ENCODE measurements around the gene ADAMTS9.
"Not testable (repeated sequence)": the region's sequence is repeated elsewhere in the genome, so short reads cannot be mapped to it uniquely, and the experiment has no call there.

Gene ADAMTS9

DNA sequence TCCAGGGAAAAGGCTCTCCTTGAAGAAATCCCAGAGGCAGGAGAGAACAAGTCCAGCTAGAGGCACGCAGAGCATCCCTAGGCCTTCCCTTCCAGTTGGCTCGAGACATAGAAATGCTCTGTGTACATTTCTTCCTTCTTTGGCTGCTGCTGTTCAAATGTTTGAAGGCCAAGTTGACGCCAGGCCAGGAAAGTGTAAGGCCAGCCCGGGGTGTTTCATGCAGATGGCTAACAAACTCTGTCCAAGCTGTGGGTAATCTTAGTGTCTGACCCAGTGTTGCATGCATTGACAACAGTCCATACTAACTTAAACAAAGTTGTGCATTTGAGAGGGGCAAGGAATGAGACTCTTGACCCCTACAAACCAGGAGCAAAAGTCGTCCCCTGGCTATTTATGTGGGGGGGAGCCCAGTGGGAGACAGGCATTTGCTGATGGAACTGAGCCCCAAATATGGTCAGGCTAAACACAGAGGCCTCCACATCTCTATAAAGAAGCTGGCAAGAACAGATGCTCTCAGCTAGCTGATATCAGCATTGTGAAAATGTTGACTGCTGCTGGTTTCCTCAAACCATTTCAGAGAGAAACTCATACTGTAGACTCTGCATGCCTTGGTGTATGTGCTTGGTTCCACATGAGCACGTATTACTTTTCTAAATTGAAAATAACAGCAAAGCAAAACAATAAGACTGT is 139.5 kb downstream of the ADAMTS9 start:
- Histone ChIP-seq H3K36me3 (replicated peaks; ENCODE audit: low read depth, low read length) (no peaks in the 10 kb centered on the region), H3K79me2 (ENCODE audit: low read length) (no peaks in the 10 kb centered on the region), H3K27ac (ENCODE audit: low read length) (no peak overlapping the region), H3K4me3 (ENCODE audit: low read length) (no peak overlapping the region), H2AFZ (ENCODE audit: low read depth, low read length) (no peak overlapping the region), H3K4me2 (ENCODE audit: low read length) (no peak overlapping the region), H3K27me3 (ENCODE audit: low read depth, low read length) (peaks cover 16% of the 10 kb centered on the region; the same call in 1 of the 2 replicates), H3K9ac (ENCODE audit: low read length) (no peak overlapping the region), H4K20me1 (ENCODE audit: insufficient read depth, low read length) (no peaks in the 10 kb centered on the region), H3K4me1 (ENCODE audit: low read length) (no peaks in the 10 kb centered on the region), H3K9me3 (ENCODE audit: insufficient read depth, low read length) (no peaks in the 10 kb centered on the region)
- TF ChIP-seq EZH2phosphoT487 (IDR thresholded peaks at IDR 0.05; ENCODE audit: low read depth) = no peak
- TF ChIP-seq, protein P1, sequence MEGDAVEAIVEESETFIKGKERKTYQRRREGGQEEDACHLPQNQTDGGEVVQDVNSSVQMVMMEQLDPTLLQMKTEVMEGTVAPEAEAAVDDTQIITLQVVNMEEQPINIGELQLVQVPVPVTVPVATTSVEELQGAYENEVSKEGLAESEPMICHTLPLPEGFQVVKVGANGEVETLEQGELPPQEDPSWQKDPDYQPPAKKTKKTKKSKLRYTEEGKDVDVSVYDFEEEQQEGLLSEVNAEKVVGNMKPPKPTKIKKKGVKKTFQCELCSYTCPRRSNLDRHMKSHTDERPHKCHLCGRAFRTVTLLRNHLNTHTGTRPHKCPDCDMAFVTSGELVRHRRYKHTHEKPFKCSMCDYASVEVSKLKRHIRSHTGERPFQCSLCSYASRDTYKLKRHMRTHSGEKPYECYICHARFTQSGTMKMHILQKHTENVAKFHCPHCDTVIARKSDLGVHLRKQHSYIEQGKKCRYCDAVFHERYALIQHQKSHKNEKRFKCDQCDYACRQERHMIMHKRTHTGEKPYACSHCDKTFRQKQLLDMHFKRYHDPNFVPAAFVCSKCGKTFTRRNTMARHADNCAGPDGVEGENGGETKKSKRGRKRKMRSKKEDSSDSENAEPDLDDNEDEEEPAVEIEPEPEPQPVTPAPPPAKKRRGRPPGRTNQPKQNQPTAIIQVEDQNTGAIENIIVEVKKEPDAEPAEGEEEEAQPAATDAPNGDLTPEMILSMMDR (IDR thresholded peaks at IDR 0.05; ENCODE audit: low read depth, low read length) = no peak

DNA sequence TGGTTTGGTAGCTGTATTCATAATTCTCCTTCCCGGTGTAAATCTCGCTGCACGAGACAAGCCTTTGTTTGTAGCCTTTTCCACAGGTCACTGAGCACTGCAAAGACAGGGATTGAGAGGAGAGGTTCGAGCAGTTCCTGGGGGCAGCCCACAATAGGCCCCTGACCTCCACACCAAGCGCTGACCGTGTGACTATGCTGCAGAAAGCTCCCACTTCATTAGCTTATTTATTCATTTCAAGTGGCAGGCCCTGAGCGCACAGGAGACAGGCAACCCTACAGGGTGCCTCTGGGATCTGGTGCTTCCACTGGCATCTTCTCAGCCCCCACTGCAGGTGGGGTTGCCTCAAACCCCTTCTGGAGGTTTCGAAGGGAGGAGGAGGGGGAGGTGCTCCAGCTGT is 140.9 kb downstream of the ADAMTS9 start:
- H3K36me3 ChIP-seq (replicated peaks; ENCODE audit: low read depth, low read length) = no peaks in the 10 kb centered on the region
- no peak overlapping the region for H3K4me2 ChIP-seq (ENCODE audit: low read length)
- no peak overlapping the region for H2AFZ ChIP-seq (ENCODE audit: low read depth, low read length)
- no peak overlapping the region for H3K27ac ChIP-seq (ENCODE audit: low read length)
- no peak for TF ChIP-seq EZH2phosphoT487 (IDR thresholded peaks at IDR 0.05; ENCODE audit: low read depth)
- TF ChIP-seq, protein P1 (IDR thresholded peaks at IDR 0.05; ENCODE audit: low read depth, low read length) = no peak
- no peaks in the 10 kb centered on the region for H3K9me3 ChIP-seq (ENCODE audit: insufficient read depth, low read length)
- H3K4me3 ChIP-seq (ENCODE audit: low read length) = no peak overlapping the region
- H3K27me3 ChIP-seq (ENCODE audit: low read depth, low read length) = peaks cover 12% of the 10 kb centered on the region; the same call in 1 of the 2 replicates
- H3K79me2 ChIP-seq (ENCODE audit: low read length) = no peaks in the 10 kb centered on the region
- H4K20me1 ChIP-seq (ENCODE audit: insufficient read depth, low read length) = no peaks in the 10 kb centered on the region
- no peaks in the 10 kb centered on the region for H3K4me1 ChIP-seq (ENCODE audit: low read length)
- no peak overlapping the region for H3K9ac ChIP-seq (ENCODE audit: low read length)

DNA sequence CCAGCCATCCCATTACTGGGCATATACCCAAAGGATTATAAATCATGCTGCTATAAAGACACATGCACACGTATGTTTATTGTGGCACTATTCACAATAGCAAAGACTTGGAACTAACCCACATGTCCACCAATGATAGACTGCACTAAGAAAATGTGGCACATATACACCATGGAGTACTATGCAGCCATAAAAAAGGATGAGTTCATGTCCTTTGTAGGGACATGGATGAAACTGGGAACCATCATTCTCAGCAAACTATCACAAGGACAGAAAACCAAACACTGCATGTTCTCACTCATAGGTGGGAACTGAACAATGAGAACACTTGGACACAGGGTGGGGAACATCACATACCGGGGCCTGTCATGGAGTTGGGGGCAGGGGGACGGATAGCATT is 142.6 kb downstream of the ADAMTS9 start:
- H3K4me1 ChIP-seq (ENCODE audit: low read length); H3K27ac ChIP-seq (ENCODE audit: low read length); H3K79me2 ChIP-seq (ENCODE audit: low read length); H3K9me3 ChIP-seq (ENCODE audit: insufficient read depth, low read length); H4K20me1 ChIP-seq (ENCODE audit: insufficient read depth, low read length); H3K4me2 ChIP-seq (ENCODE audit: low read length); H3K4me3 ChIP-seq (ENCODE audit: low read length); H3K9ac ChIP-seq (ENCODE audit: low read length); H2AFZ ChIP-seq (ENCODE audit: low read depth, low read length); H3K36me3 ChIP-seq (replicated peaks; ENCODE audit: low read depth, low read length): not testable (repeated sequence)
- H3K27me3 ChIP-seq (ENCODE audit: low read depth, low read length) = peaks cover 18% of the 10 kb centered on the region

DNA sequence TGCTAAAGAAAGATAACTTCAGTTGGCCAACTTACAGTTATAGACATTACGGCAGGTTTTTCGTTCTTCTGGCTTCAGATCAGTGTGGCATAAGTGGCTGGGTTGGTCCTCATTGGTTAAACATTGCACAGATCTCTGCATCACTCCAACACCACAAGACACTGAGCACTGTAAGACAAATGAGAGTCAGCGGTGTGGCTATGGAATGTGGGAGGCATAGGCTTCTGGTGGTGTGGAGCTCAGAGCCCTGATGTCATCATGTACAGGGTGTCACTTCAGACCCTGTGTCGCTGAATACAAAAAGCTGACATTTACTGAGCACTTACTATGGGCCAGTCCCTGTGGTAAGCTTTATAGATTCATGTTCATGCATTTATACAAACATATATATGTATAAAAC is 146.0 kb downstream of the ADAMTS9 start:
- H3K9me3 ChIP-seq (ENCODE audit: insufficient read depth, low read length) = no peaks in the 10 kb centered on the region
- H3K79me2 ChIP-seq (ENCODE audit: low read length) = no peaks in the 10 kb centered on the region

More for the DNA sequence above, 146.0 kb downstream of the ADAMTS9 start:
- TF ChIP-seq, protein P1 (IDR thresholded peaks at IDR 0.05; ENCODE audit: low read depth, low read length) = no peak
- no peak for TF ChIP-seq EZH2phosphoT487 (IDR thresholded peaks at IDR 0.05; ENCODE audit: low read depth)
- Histone ChIP-seq H3K4me2 (ENCODE audit: low read length) (no peak overlapping the region), H3K27ac (ENCODE audit: low read length) (no peak overlapping the region), H3K4me1 (ENCODE audit: low read length) (no peaks in the 10 kb centered on the region), H3K9ac (ENCODE audit: low read length) (no peak overlapping the region), H3K36me3 (replicated peaks; ENCODE audit: low read depth, low read length) (no peaks in the 10 kb centered on the region), H3K27me3 (ENCODE audit: low read depth, low read length) (peaks cover 35% of the 10 kb centered on the region), H2AFZ (ENCODE audit: low read depth, low read length) (no peak overlapping the region), H3K4me3 (ENCODE audit: low read length) (no peak overlapping the region), H4K20me1 (ENCODE audit: insufficient read depth, low read length) (no peaks in the 10 kb centered on the region)

Measured in OCI-LY3 (cell line).